Measurements from ENCODE around the gene PAX8.

GRCh38 chr2:113202305-113203216, 76.2 kb downstream of the PAX8 start:
- TF ChIP-seq CTCF (IDR thresholded peaks at IDR 0.05) (no peak), POLR2A (IDR thresholded peaks at IDR 0.05) (no peak), EP300 (IDR thresholded peaks at IDR 0.05) (no peak), POLR2AphosphoS5 (IDR thresholded peaks at IDR 0.05) (no peak)
